Panc1 (cell line): Measurements from ENCODE around the gene DHX15. TPM values are rescaled to one million over a fixed set of nuclear protein-coding genes. Genes with fewer than 3 reads are reported as not detected.

ENCODE experiments used
- ATAC-seq: fragments of 200-7000 bp; cut with Tn5 transposase; 2 replicates; pipeline ENCODE4 v1.9.1; 2020; ENCODE audit warnings: mild to moderate bottlenecking, moderate library complexity
- BruUV-seq: library from RNA; stranded (reverse); fragments of 400-500 nt; replicated peaks from 2 replicates; lab custom pipeline; 2021; lab: Mats Ljungman, UMichigan
- CTCF ChIA-PET: fragments of 300-600 bp; sonication (Branson Sonifier 250); formaldehyde crosslinking; loops from one replicate; lab custom pipeline; 2022; ENCODE audit warnings: antibody characterized with exemption; lab: Charles Lee
- POLR2A ChIA-PET: fragments of 300-600 bp; sonication (Branson Sonifier 250); formaldehyde crosslinking; loops from one replicate; lab custom pipeline; 2022; ENCODE audit warnings: antibody characterized with exemption; lab: Charles Lee
- DNase-seq: peaks from one replicate; pipeline ENCODE4 v3.0.0-alpha.2; 2010; ENCODE audit warnings: low read depth, low spot score
- H3K27ac ChIP-seq: 2 replicates; pipeline ENCODE4 v1.5.1; 2011; ENCODE audit warnings: mild to moderate bottlenecking, low read length, inconsistent platforms
- H3K27me3 ChIP-seq: fragments of 200-500 bp; sonication (Bioruptor generic); 2 replicates; pipeline ENCODE4 v1.6.0; 2014; ENCODE audit warnings: low read length, inconsistent platforms; ENCODE audit not compliant: control insufficient read depth, insufficient read depth
- H3K36me3 ChIP-seq: fragments of 200-500 bp; sonication (Bioruptor generic); 2 replicates; pipeline ENCODE4 v1.5.1; 2014; ENCODE audit warnings: inconsistent platforms, mild to moderate bottlenecking, low read length, moderate library complexity; ENCODE audit not compliant: control insufficient read depth, insufficient read depth
- H3K4me1 ChIP-seq: 2 replicates; pipeline ENCODE4 v1.5.1; 2011; ENCODE audit warnings: inconsistent platforms, mild to moderate bottlenecking, low read length, moderate library complexity; ENCODE audit not compliant: control insufficient read depth, insufficient read depth
- H3K4me3 ChIP-seq, 2 experiments: 2 replicates each; pipeline ENCODE4 v1.5.1; 2011 to 2012; ENCODE audit warnings: low read depth in 2 of 2, low read length in 2 of 2, mild to moderate bottlenecking in 2 of 2, inconsistent platforms in 1 of 2, moderate library complexity in 1 of 2
- H3K9me3 ChIP-seq: fragments of 200-500 bp; sonication (Bioruptor generic); 2 replicates; pipeline ENCODE4 v1.5.1; 2014; ENCODE audit warnings: low read depth, mild to moderate bottlenecking, inconsistent platforms, low read length, moderate library complexity; ENCODE audit not compliant: control insufficient read depth, insufficient read depth
- CTCF ChIP-seq: fragments of 450-650 bp; IDR thresholded peaks from 2 replicates; pipeline ENCODE4 v1.5.1; 2017; ENCODE audit warnings: mild to moderate bottlenecking
- POLR2AphosphoS5 ChIP-seq: IDR thresholded peaks from 2 replicates; pipeline ENCODE4 v1.6.1; 2012; ENCODE audit warnings: mild to moderate bottlenecking, low read depth, low read length, moderate library complexity
- REST ChIP-seq, 2 experiments: IDR thresholded peaks; 2 replicates each; pipeline ENCODE4 v1.6.1; 2011 to 2012; ENCODE audit warnings: low read depth in 2 of 2, control low read depth in 1 of 2, low read length in 1 of 2, mild to moderate bottlenecking in 1 of 2, moderate library complexity in 1 of 2; ENCODE audit not compliant: insufficient read depth in 1 of 2
- SIN3A ChIP-seq: IDR thresholded peaks from 2 replicates; pipeline ENCODE4 v1.6.1; 2012; ENCODE audit warnings: low read depth, mild to moderate bottlenecking, low read length, moderate library complexity, borderline replicate concordance; ENCODE audit not compliant: insufficient read depth
- TCF7L2 ChIP-seq: IDR thresholded peaks from 2 replicates; pipeline ENCODE4 v1.6.1; 2011; ENCODE audit warnings: mild to moderate bottlenecking, low read depth, low read length, inconsistent platforms
- in situ Hi-C: cut with HindIII; loops from 2 replicates; pipeline ENCODE4 v1.10.0; 2016; ENCODE audit warnings: low sequenced_read_pairs, low pct_unique_long_range_greater_than_20kb
- intact Hi-C: fragments of 100-400 bp; cut with micrococcal nuclease; formaldehyde crosslinking; loops from one replicate; pipeline ENCODE4 v1.10.0; 2022; ENCODE audit not compliant: unreplicated experiment
- total RNA-seq: library from RNA; stranded (reverse); gene quantifications from one replicate; pipeline ENCODE4 v1.2.1, GENCODE V29; 2021; ENCODE audit not compliant: unreplicated experiment

The DHX15 gene
- total RNA-seq, 1 experiment from 2014 or later, result 118 TPM

GRCh38 chr4:24565054-24565453 is 19.3 kb downstream of the DHX15 start:
- CTCF ChIA-PET, result no interaction called here
- Histone ChIP-seq H3K27me3 (no peaks in the 10 kb centered on the region), H3K4me3 (no peak overlapping the region), H3K36me3 (peaks cover 9% of the 10 kb centered on the region; the same call in 1 of the 2 replicates), H3K27ac (no peak overlapping the region), H3K9me3 (no peaks in the 10 kb centered on the region), H3K4me1 (peaks cover 8% of the 10 kb centered on the region; the same call in 1 of the 2 replicates)
- POLR2A ChIA-PET, result no interaction called here
- TF ChIP-seq POLR2AphosphoS5, result no peak
- TF ChIP-seq TCF7L2, result no peak
- no peak for TF ChIP-seq REST (IDR thresholded peaks at IDR 0.05; ENCODE audit: insufficient read depth in 1 of 2, low read depth in 2 of 2, low read length in 1 of 2)
- no peak for TF ChIP-seq SIN3A
- TF ChIP-seq CTCF, result no peak
- DNase-seq (no peak), ATAC-seq (no peak)
- no TSS peak for BruUV-seq
- intact Hi-C loops, result no loop called here
- in situ Hi-C loops, result no loop called here

- TF ChIP-seq REST (IDR thresholded peaks at IDR 0.05; ENCODE audit: insufficient read depth in 1 of 2, low read depth in 2 of 2, low read length in 1 of 2), result no peak
- no peak for TF ChIP-seq SIN3A
- no peak for TF ChIP-seq TCF7L2
- TF ChIP-seq POLR2AphosphoS5, result no peak
- no peak for TF ChIP-seq CTCF
- Histone ChIP-seq H3K4me1 (peaks cover 8% of the 10 kb centered on the region; the same call in 1 of the 2 replicates), H3K27me3 (no peaks in the 10 kb centered on the region), H3K27ac (no peak overlapping the region), H3K9me3 (no peaks in the 10 kb centered on the region), H3K4me3 (no peak overlapping the region), H3K36me3 (peaks cover 9% of the 10 kb centered on the region; the same call in 1 of the 2 replicates)
- ChIA-PET CTCF (no interaction called here), POLR2A (no interaction called here)
- intact Hi-C loops, result no loop called here
- no TSS peak for BruUV-seq
- ATAC-seq, result no peak
- in situ Hi-C loops, result no loop called here
- DNase-seq, result no peak
These were observed 19.9 kb downstream of the DHX15 start for GRCh38 chr4:24564488-24564887.
